B cell (primary cell): ENCODE results near the gene PCDHA3. TPM values are rescaled to one million over a fixed set of nuclear protein-coding genes. Genes with fewer than 3 reads are reported as not detected.
"Not testable (repeated sequence)": the region's sequence is repeated elsewhere in the genome, so short reads cannot be mapped to it uniquely, and the experiment has no call there.

Source experiments
- ATAC-seq: fragments of 200-7000 bp; cut with Tn5 transposase; one replicate; pipeline ENCODE4 v1.10.0; 2021; ENCODE audit warnings: low read depth, mild to moderate bottlenecking, moderate number of reproducible peaks, moderate library complexity
- CTCF ChIA-PET: fragments of 350-600 bp; sonication (Branson Sonifier 250); formaldehyde crosslinking; loops from one replicate; lab custom pipeline; 2021; ENCODE audit warnings: antibody characterized with exemption, inconsistent platforms; lab: Charles Lee
- POLR2A ChIA-PET: fragments of 350-600 bp; sonication (Branson Sonifier 250); formaldehyde crosslinking; loops from one replicate; lab custom pipeline; 2021; ENCODE audit warnings: antibody characterized with exemption; lab: Charles Lee
- DNase-seq: peaks from one replicate; pipeline ENCODE4 v3.0.0; 2013
- H2AFZ ChIP-seq: 2 replicates; pipeline ENCODE4 v1.6.1; 2012; ENCODE audit warnings: mild to moderate bottlenecking, low read depth, low read length; ENCODE audit not compliant: insufficient read depth, poor library complexity, severe bottlenecking
- H3K27ac ChIP-seq, 2 donors: 1 replicate in 1 of 2; 2 replicates in 1 of 2; pipeline ENCODE4 v1.5.1; 2012 to 2013; ENCODE audit warnings: low read length in 2 of 2, mild to moderate bottlenecking in 2 of 2, moderate library complexity in 1 of 2
- H3K27me3 ChIP-seq, 4 experiments: fragments of 200-600 bp in 1 of 4; sonication (generic) in 1 of 4; replicated peaks in 1 of 4; 1 replicate in 2 of 4; 2 replicates in 2 of 4; pipeline versions ENCODE4 v1.6.1 to v1.7.0; 2013 to 2016; ENCODE audit warnings: low read length in 3 of 4, mild to moderate bottlenecking in 2 of 4, mixed read lengths in 1 of 4, moderate library complexity in 1 of 4; ENCODE audit not compliant: insufficient read depth in 4 of 4, control insufficient read depth in 3 of 4; ENCODE audit errors: control extremely low read depth in 1 of 4
- H3K36me3 ChIP-seq, 2 experiments: replicated peaks in 1 of 2; 1 replicate in 1 of 2; 2 replicates in 1 of 2; pipeline versions ENCODE4 v1.6.1 to v1.7.1; 2013; ENCODE audit warnings: low read length in 1 of 2; ENCODE audit not compliant: insufficient read depth in 2 of 2, control insufficient read depth in 1 of 2; ENCODE audit errors: control extremely low read depth in 1 of 2, extremely low read depth in 1 of 2
- H3K4me1 ChIP-seq, 2 donors: fragments of 200-600 bp in 1 of 2; sonication (generic) in 1 of 2; 1 replicate in 1 of 2; 2 replicates in 1 of 2; pipeline versions ENCODE4 v1.5.1 to v1.6.1; 2013 to 2017; ENCODE audit warnings: low read length in 2 of 2; ENCODE audit not compliant: control insufficient read depth in 2 of 2, insufficient read depth in 2 of 2
- H3K4me2 ChIP-seq: replicated peaks from 2 replicates; pipeline ENCODE3; 2012; ENCODE audit warnings: mild to moderate bottlenecking, low read depth, low read length; ENCODE audit not compliant: poor library complexity, severe bottlenecking
- H3K4me3 ChIP-seq, 5 experiments: fragments of 200-600 bp in 1 of 5; sonication (generic) in 1 of 5; 1 replicate in 3 of 5; 2 replicates in 2 of 5; pipeline versions ENCODE4 v1.5.1 to v1.7.0; 2011 to 2016; ENCODE audit warnings: low read length in 4 of 5, mild to moderate bottlenecking in 4 of 5, low read depth in 2 of 5, control low read depth in 1 of 5, moderate library complexity in 1 of 5; ENCODE audit not compliant: insufficient read depth in 1 of 5; ENCODE audit errors: control extremely low read depth in 1 of 5, extremely low read depth in 1 of 5
- H3K79me2 ChIP-seq: fragments of 200-600 bp; sonication (generic); one replicate; pipeline ENCODE4 v1.6.0; 2016; ENCODE audit warnings: low read length; ENCODE audit not compliant: control insufficient read depth, insufficient read depth
- H3K9ac ChIP-seq: fragments of 200-600 bp; sonication (generic); 2 replicates; pipeline ENCODE4 v1.6.1; 2017; ENCODE audit warnings: mild to moderate bottlenecking, low read length, moderate library complexity
- H3K9me3 ChIP-seq, 3 donors: one replicate each; pipeline versions ENCODE4 v1.6.1 to v1.7.1; 2013; ENCODE audit warnings: low read length in 2 of 3; ENCODE audit not compliant: control insufficient read depth in 2 of 3, insufficient read depth in 1 of 3; ENCODE audit errors: control extremely low read depth in 1 of 3
- H4K20me1 ChIP-seq: 2 replicates; pipeline ENCODE4 v1.6.0; 2012; ENCODE audit warnings: mild to moderate bottlenecking, low read length; ENCODE audit not compliant: insufficient read depth, control insufficient read depth, poor library complexity, severe bottlenecking
- H3K27ac Mint-ChIP-seq: one replicate; pipeline ENCODE4 v1.8.0; 2021; ENCODE audit warnings: mixed read lengths
- H3K27me3 Mint-ChIP-seq: one replicate; pipeline ENCODE4 v1.8.0; 2021; ENCODE audit warnings: mixed read lengths
- H3K4me1 Mint-ChIP-seq: one replicate; pipeline ENCODE4 v1.8.0; 2021; ENCODE audit warnings: mixed read lengths
- H3K4me3 Mint-ChIP-seq: one replicate; pipeline ENCODE4 v1.8.0; 2021; ENCODE audit warnings: mixed read lengths
- H3K9me3 Mint-ChIP-seq: one replicate; pipeline ENCODE4 v1.8.0; 2022; ENCODE audit warnings: mixed read lengths; ENCODE audit not compliant: insufficient read depth
- EZH2 ChIP-seq: IDR thresholded peaks from 2 replicates; pipeline ENCODE4 v1.6.1; 2012; ENCODE audit warnings: borderline replicate concordance, low read depth, mild to moderate bottlenecking, moderate library complexity, low read length; ENCODE audit not compliant: insufficient read depth, poor library complexity, severe bottlenecking
- WGBS: methylation state at CpG from one replicate; pipeline ENCODE4 v1.1.5; 2013; ENCODE audit warnings: missing lambda C conversion rate; ENCODE audit not compliant: insufficient coverage; 5-methylcytosine and 5-hydroxymethylcytosine counted together
- intact Hi-C: fragments of 100-400 bp; cut with micrococcal nuclease; formaldehyde crosslinking; loops from one replicate; pipeline ENCODE4 v1.10.0; 2022
- polyA plus RNA-seq: library from polyadenylated mRNA; depleted of rRNA; stranded (reverse); fragments of >200 nt; gene quantifications from 2 replicates; pipeline ENCODE4 v1.2.3, GENCODE V29; 2012
- total RNA-seq, 2 donors: library from RNA; stranded (reverse); fragments of 120-200 nt in 1 of 2; gene quantifications; 1 replicate in 1 of 2; 2 replicates in 1 of 2; pipeline versions ENCODE4 v1.2.3 to v1.2.4, GENCODE V29; 2013 to 2022
- TF ChIP-seq, protein P1 (sequence below): fragments of 200-600 bp; IDR thresholded peaks from one replicate; pipeline ENCODE4 v1.8.0; 2022; ENCODE audit warnings: antibody characterized with exemption, mild to moderate bottlenecking

Gene PCDHA3
- total and polyA plus RNA-seq, 2 donors (not counting 1 experiment from before 2014, with no cell fraction given), result not detected

DNA sequence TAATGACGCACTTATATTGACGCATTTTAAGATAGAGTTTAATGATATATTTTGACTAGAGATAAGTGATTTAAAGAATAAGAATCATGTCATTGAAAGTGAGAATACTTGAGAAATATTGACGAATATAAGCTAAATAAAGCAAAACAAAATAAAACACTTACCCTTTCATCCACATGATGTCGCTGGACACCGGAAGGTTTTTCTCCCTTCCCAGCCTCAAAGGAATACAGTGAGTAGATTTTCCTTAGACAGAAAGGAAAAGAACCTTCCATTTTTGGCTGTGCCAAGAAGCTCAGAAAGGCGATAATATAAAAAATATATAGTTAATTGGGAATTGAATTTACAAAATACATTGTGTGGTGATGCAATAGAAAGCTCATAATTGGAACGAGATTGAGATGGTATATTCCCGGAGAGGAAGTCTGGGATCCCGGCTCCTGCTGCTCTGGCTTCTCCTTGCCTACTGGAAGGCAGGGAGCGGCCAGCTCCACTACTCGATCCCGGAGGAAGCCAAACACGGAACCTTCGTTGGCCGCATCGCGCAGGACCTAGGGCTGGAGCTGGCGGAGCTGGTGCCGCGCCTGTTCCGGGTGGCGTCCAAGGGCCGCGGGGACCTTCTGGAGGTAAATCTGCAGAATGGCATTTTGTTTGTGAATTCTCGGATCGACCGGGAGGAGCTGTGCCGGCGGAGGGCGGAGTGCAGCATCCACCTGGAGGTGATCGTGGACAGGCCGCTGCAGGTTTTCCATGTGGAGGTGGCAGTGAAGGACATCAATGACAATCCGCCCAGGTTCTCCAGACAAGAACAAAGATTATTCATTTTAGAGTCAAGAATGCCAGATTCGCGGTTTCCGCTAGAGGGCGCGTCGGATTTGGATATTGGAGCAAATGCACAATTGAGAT, 20.8 kb downstream of the PCDHA3 start, which contains the start of gene PCDHA5:
Gene PCDHA5 (plus strand): TSS at position 239 of the 906 bp plus-strand sequence.
- intact Hi-C loops, result no loop called here
- WGBS, result 50% methylated on average over 26 of the region's 39 CpGs
- ChIA-PET POLR2A (no interaction called here), CTCF (no interaction called here)
- no peaks in the 10 kb centered on the region for H3K4me1 Mint-ChIP-seq
- Histone ChIP-seq H3K9me3 (peaks cover 0 to 21% (median 2%) of the 10 kb centered on the region in 3 donors), H3K4me1 (no peaks in the 10 kb centered on the region), H3K9ac (no peak within 1 kb of the TSS), H3K79me2 (no peaks in the 10 kb centered on the region), H3K27me3 (peaks cover 0 to 4% (median 1%) of the 10 kb centered on the region in 4 experiments), H3K36me3 (no peaks in the 10 kb centered on the region), H3K27ac (no peak within 1 kb of the TSS), H4K20me1 (no peaks in the 10 kb centered on the region), H3K4me3 (no peak within 1 kb of the TSS), H3K4me2 (no peak within 1 kb of the TSS), H2AFZ (no peak within 1 kb of the TSS)
- no peak for ATAC-seq
- H3K4me3 Mint-ChIP-seq, result no peak within 1 kb of the TSS
- no peaks in the 10 kb centered on the region for H3K9me3 Mint-ChIP-seq
- H3K27me3 Mint-ChIP-seq, result peaks cover 9% of the 10 kb centered on the region
- no peak within 1 kb of the TSS for H3K27ac Mint-ChIP-seq
- TF ChIP-seq, protein P1, sequence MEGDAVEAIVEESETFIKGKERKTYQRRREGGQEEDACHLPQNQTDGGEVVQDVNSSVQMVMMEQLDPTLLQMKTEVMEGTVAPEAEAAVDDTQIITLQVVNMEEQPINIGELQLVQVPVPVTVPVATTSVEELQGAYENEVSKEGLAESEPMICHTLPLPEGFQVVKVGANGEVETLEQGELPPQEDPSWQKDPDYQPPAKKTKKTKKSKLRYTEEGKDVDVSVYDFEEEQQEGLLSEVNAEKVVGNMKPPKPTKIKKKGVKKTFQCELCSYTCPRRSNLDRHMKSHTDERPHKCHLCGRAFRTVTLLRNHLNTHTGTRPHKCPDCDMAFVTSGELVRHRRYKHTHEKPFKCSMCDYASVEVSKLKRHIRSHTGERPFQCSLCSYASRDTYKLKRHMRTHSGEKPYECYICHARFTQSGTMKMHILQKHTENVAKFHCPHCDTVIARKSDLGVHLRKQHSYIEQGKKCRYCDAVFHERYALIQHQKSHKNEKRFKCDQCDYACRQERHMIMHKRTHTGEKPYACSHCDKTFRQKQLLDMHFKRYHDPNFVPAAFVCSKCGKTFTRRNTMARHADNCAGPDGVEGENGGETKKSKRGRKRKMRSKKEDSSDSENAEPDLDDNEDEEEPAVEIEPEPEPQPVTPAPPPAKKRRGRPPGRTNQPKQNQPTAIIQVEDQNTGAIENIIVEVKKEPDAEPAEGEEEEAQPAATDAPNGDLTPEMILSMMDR, result no peak
- no peak for TF ChIP-seq EZH2
- DNase-seq, result no peak

DNA sequence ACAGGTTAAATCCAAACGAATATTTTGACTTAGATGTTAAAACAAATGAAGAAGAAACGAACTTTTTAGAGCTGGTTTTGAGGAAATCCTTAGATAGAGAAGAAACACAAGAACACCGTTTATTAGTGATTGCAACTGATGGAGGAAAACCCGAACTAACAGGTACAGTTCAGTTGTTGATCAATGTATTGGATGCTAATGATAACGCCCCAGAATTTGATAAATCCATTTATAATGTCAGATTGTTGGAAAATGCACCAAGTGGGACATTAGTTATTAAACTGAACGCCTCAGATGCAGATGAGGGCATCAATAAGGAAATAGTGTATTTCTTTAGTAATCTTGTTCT, 21.4 kb downstream of the PCDHA3 start:
- no peak for ATAC-seq
- Mint-ChIP-seq H3K27me3 (peaks cover 15% of the 10 kb centered on the region), H3K9me3 (no peaks in the 10 kb centered on the region), H3K4me1 (no peaks in the 10 kb centered on the region), H3K27ac (no peak overlapping the region), H3K4me3 (no peak overlapping the region)
- H3K27me3 ChIP-seq, result peaks cover 0 to 8% (median 1%) of the 10 kb centered on the region in 4 experiments
- no peaks in the 10 kb centered on the region for H3K36me3 ChIP-seq
- H3K4me2 ChIP-seq, result no peak overlapping the region
- 11% methylated on average over 3 of the region's 6 CpGs for WGBS
- H3K79me2 ChIP-seq, result no peaks in the 10 kb centered on the region
- TF ChIP-seq EZH2, result no peak
- TF ChIP-seq, protein P1, result no peak
- DNase-seq, result no peak
- no peaks in the 10 kb centered on the region for H3K4me1 ChIP-seq
- POLR2A ChIA-PET, result no interaction called here
- no peak overlapping the region for H3K4me3 ChIP-seq
- intact Hi-C loops, result no loop called here
- CTCF ChIA-PET, result no interaction called here
- H3K9ac ChIP-seq, result no peak overlapping the region
- no peak overlapping the region for H3K27ac ChIP-seq
- H2AFZ ChIP-seq, result no peak overlapping the region
- H4K20me1 ChIP-seq, result no peaks in the 10 kb centered on the region
- peaks cover 0 to 21% (median 2%) of the 10 kb centered on the region in 3 donors for H3K9me3 ChIP-seq

DNA sequence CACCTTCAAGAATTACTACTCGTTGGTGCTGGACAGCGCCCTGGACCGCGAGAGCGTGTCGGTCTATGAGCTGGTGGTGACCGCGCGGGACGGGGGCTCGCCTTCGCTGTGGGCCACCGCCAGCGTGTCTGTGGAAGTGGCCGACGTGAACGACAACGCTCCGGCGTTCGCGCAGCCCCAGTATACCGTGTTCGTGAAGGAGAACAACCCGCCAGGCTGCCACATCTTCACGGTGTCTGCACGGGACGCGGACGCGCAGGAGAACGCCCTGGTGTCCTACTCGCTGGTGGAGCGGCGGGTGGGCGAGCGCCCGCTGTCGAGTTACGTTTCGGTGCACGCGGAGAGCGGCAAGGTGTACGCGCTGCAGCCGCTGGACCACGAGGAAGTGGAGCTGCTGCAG, 22.1 kb downstream of the PCDHA3 start:
- CTCF ChIA-PET, H3K27me3 ChIP-seq, H3K4me1 ChIP-seq, H3K4me2 ChIP-seq, H3K27ac Mint-ChIP-seq, DNase-seq, H3K9me3 Mint-ChIP-seq, H3K4me3 Mint-ChIP-seq, H2AFZ ChIP-seq, H4K20me1 ChIP-seq, POLR2A ChIA-PET, intact Hi-C loops, H3K4me1 Mint-ChIP-seq, H3K36me3 ChIP-seq, ATAC-seq, H3K27ac ChIP-seq, H3K9ac ChIP-seq, H3K79me2 ChIP-seq, H3K4me3 ChIP-seq: not testable (repeated sequence)
- 71% methylated on average over 47 of the region's 48 CpGs for whole genome bisulfite sequencing
- H3K27me3 Mint-ChIP-seq, result peaks cover 11% of the 10 kb centered on the region
- peaks cover 0 to 23% (median 2%) of the 10 kb centered on the region in 3 donors for H3K9me3 ChIP-seq
